Thyroid gland (tissue), 4 donors: ENCODE data around the gene ITGA1. TPM values are rescaled to one million over a fixed set of nuclear protein-coding genes. Genes with fewer than 3 reads are reported as not detected.

Experiments
- DNase-seq, 2 donors: peaks; one replicate each; pipeline ENCODE4 v3.0.0-alpha.2; 2019
- H3K27ac ChIP-seq, 3 donors: fragments of 200-600 bp; sonication (generic); 1 replicate in 2 of 3; 2 replicates in 1 of 3; pipeline ENCODE4 v1.5.1; 2016 to 2019; ENCODE audit warnings: mild to moderate bottlenecking in 1 of 3, moderate library complexity in 1 of 3
- H3K27me3 ChIP-seq: fragments of 200-600 bp; sonication (generic); one replicate; pipeline ENCODE4 v1.5.1; 2019
- H3K36me3 ChIP-seq, 2 donors: fragments of 200-600 bp; sonication (generic); one replicate each; pipeline ENCODE4 v1.5.1; 2016 to 2019
- H3K4me1 ChIP-seq, 2 donors: fragments of 200-600 bp; sonication (generic); one replicate each; pipeline ENCODE4 v1.5.1; 2017 to 2019
- H3K4me3 ChIP-seq, 3 donors: fragments of 200-600 bp; sonication (generic); replicated peaks in 1 of 3; 1 replicate in 2 of 3; 2 replicates in 1 of 3; pipeline ENCODE4 v1.5.1; 2016; ENCODE audit warnings: mild to moderate bottlenecking in 1 of 3
- H3K9me3 ChIP-seq: fragments of 200-600 bp; sonication (generic); one replicate; pipeline ENCODE4 v1.5.1; 2017
- CTCF ChIP-seq, 6 experiments: fragments of 200-600 bp in 3 of 6; fragments of 450-650 bp in 3 of 6; sonication (generic) in 3 of 6; IDR thresholded peaks; one replicate each; pipeline ENCODE4 v1.5.1; 2016 to 2019; ENCODE audit warnings: antibody characterized with exemption in 6 of 6, mild to moderate bottlenecking in 2 of 6, inconsistent platforms in 1 of 6, moderate library complexity in 1 of 6
- POLR2A ChIP-seq, 2 donors: fragments of 450-650 bp; IDR thresholded peaks; one replicate each; pipeline ENCODE4 v1.6.1; 2017; ENCODE audit warnings: antibody characterized with exemption in 2 of 2, mild to moderate bottlenecking in 2 of 2, moderate library complexity in 1 of 2
- WGBS, 2 donors: methylation state at CpG; one replicate each; pipeline ENCODE4 v1.1.5; 2017; 5-methylcytosine and 5-hydroxymethylcytosine counted together
- intact Hi-C: fragments of 100-400 bp; cut with DNase I; formaldehyde crosslinking; loops from one replicate; pipeline ENCODE4 v1.15.1; 2023
- total RNA-seq, 4 donors: library from RNA; depleted of rRNA; stranded (reverse); fragments of >200 nt; gene quantifications; one replicate each; pipeline ENCODE4 v1.2.3, GENCODE V29; 2016

Gene ITGA1
- total RNA-seq, 4 donors from 2014 or later: 38.7 to 85.9 (median 52.6) TPM

GRCh38 chr5:52878656-52879055 is 90.9 kb downstream of the ITGA1 start:
- DNase-seq: no peak
- peaks cover 0 to 3% of the 10 kb centered on the region in 2 donors for H3K36me3 ChIP-seq
- H3K27ac ChIP-seq: no peak overlapping the region
- intact Hi-C loops: no loop called here
- H3K27me3 ChIP-seq: no peaks in the 10 kb centered on the region
- no peaks in the 10 kb centered on the region for H3K4me1 ChIP-seq
- TF ChIP-seq CTCF (IDR thresholded peaks at IDR 0.05) (no peak), POLR2A (IDR thresholded peaks at IDR 0.05) (no peak)
- no peak overlapping the region for H3K4me3 ChIP-seq
- no peaks in the 10 kb centered on the region for H3K9me3 ChIP-seq
- 71 to 77% methylated on average over 3 of the region's 3 CpGs for WGBS, 2 donors

- H3K27me3 ChIP-seq: no peaks in the 10 kb centered on the region
- no peak for DNase-seq
- H3K4me3 ChIP-seq: no peak overlapping the region
- peaks cover 0 to 3% of the 10 kb centered on the region in 2 donors for H3K36me3 ChIP-seq
- no peaks in the 10 kb centered on the region for H3K4me1 ChIP-seq
- intact Hi-C loops: no loop called here
- TF ChIP-seq CTCF (IDR thresholded peaks at IDR 0.05) (no peak), POLR2A (IDR thresholded peaks at IDR 0.05) (no peak)
- H3K9me3 ChIP-seq: no peaks in the 10 kb centered on the region
- no peak overlapping the region for H3K27ac ChIP-seq
These were observed 92.8 kb downstream of the ITGA1 start for GRCh38 chr5:52880541-52880940.

- intact Hi-C loops: no loop called here
- Histone ChIP-seq H3K27me3 (no peaks in the 10 kb centered on the region), H3K9me3 (no peaks in the 10 kb centered on the region), H3K27ac (no peak overlapping the region), H3K4me1 (no peaks in the 10 kb centered on the region), H3K4me3 (no peak overlapping the region), H3K36me3 (peaks cover 0 to 3% of the 10 kb centered on the region in 2 donors)
- TF ChIP-seq CTCF (IDR thresholded peaks at IDR 0.05): no peak
- no peak for TF ChIP-seq POLR2A (IDR thresholded peaks at IDR 0.05)
- DNase-seq: no peak
- WGBS, 2 donors: 84 to 92% methylated on average over 4 of the region's 4 CpGs
These were observed 93.8 kb downstream of the ITGA1 start for GRCh38 chr5:52881468-52881867.

- DNase-seq: no peak
- Histone ChIP-seq H3K27me3 (no peaks in the 10 kb centered on the region), H3K9me3 (no peaks in the 10 kb centered on the region), H3K36me3 (peaks cover 3 to 6% of the 10 kb centered on the region in 2 donors), H3K27ac (no peak overlapping the region), H3K4me3 (no peak overlapping the region), H3K4me1 (no peaks in the 10 kb centered on the region)
- intact Hi-C loops: no loop called here
- WGBS, 2 donors: 88 to 91% methylated on average over 4 of the region's 4 CpGs
- TF ChIP-seq CTCF (IDR thresholded peaks at IDR 0.05) (no peak), POLR2A (IDR thresholded peaks at IDR 0.05) (no peak)
These were observed 95.4 kb downstream of the ITGA1 start for GRCh38 chr5:52883110-52883509.

- H3K36me3 ChIP-seq: peaks cover 3 to 6% of the 10 kb centered on the region in 2 donors
- no peaks in the 10 kb centered on the region for H3K27me3 ChIP-seq
- WGBS, 2 donors: 69 to 78% methylated on average over 1 of the region's 1 CpG
- intact Hi-C loops: no loop called here
- H3K4me3 ChIP-seq: no peak overlapping the region
- no peaks in the 10 kb centered on the region for H3K9me3 ChIP-seq
- DNase-seq: no peak
- no peaks in the 10 kb centered on the region for H3K4me1 ChIP-seq
- no peak overlapping the region for H3K27ac ChIP-seq
- TF ChIP-seq POLR2A (IDR thresholded peaks at IDR 0.05) (no peak), CTCF (IDR thresholded peaks at IDR 0.05) (no peak)
These were observed 96.7 kb downstream of the ITGA1 start for GRCh38 chr5:52884453-52884852.
